ENCODE measurements around the gene SLC11A1.

DNA sequence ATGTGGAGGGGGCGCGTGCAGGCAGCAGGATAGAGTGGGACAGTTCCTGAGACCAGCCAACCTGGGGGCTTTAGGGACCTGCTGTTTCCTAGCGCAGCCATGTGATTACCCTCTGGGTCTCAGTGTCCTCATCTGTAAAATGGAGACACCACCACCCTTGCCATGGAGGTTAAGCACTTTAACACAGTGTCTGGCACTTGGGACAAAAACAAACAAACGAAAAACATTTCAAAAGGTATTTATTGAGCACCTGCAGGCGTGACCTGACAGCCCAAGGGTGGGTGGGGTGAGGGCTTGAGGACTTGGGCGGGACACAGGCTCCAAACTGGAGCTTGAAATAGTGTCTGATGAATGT lies 13.0 kb downstream of the SLC11A1 start:
- TF ChIP-seq GATA2 (IDR thresholded peaks at IDR 0.05; ENCODE audit: low read depth, low read length) = no peak
- no peak for TF ChIP-seq GATA3 (IDR thresholded peaks at IDR 0.05; ENCODE audit: low read depth, low read length)

Measured in SH-SY5Y (cell line).